Astrocyte of the cerebellum (primary cell): ENCODE data around the gene C9orf85.
"Not testable (repeated sequence)": the region's sequence is repeated elsewhere in the genome, so short reads cannot be mapped to it uniquely, and the experiment has no call there.

Experiments
- DNase-seq: peaks from one replicate; pipeline ENCODE4 v3.0.0-alpha.2; 2011; ENCODE audit warnings: low read depth
- H3K4me3 ChIP-seq: 2 replicates; pipeline ENCODE4 v1.5.1; 2011; ENCODE audit warnings: mild to moderate bottlenecking, low read depth, low read length, moderate library complexity
- CTCF ChIP-seq: IDR thresholded peaks from 2 replicates; pipeline ENCODE4 v1.5.1; 2012; ENCODE audit warnings: low read length, low read depth, moderate library complexity, mild to moderate bottlenecking; ENCODE audit errors: missing control alignments
- in situ Hi-C: cut with HindIII; loops from 2 replicates; pipeline ENCODE4 v1.10.0; 2017; ENCODE audit warnings: low sequenced_read_pairs

The C9orf85 gene

GRCh38 chr9:71955300-71955915 lies 44.0 kb downstream of the C9orf85 start:
- no peak for TF ChIP-seq CTCF
- H3K4me3 ChIP-seq = no peak overlapping the region
- in situ Hi-C loops = no loop called here
- no peak for DNase-seq

- H3K4me3 ChIP-seq = no peak overlapping the region
- no peak for DNase-seq
- in situ Hi-C loops = no loop called here
These were observed 50.9 kb downstream of the C9orf85 start for GRCh38 chr9:71962328-71962727.

GRCh38 chr9:71963471-71963996 lies 52.1 kb downstream of the C9orf85 start:
- DNase-seq, in situ Hi-C loops, H3K4me3 ChIP-seq: not testable (repeated sequence)

More at GRCh38 chr9:71962328-71962727, 50.9 kb downstream of the C9orf85 start:
- no peak for TF ChIP-seq CTCF

DNA sequence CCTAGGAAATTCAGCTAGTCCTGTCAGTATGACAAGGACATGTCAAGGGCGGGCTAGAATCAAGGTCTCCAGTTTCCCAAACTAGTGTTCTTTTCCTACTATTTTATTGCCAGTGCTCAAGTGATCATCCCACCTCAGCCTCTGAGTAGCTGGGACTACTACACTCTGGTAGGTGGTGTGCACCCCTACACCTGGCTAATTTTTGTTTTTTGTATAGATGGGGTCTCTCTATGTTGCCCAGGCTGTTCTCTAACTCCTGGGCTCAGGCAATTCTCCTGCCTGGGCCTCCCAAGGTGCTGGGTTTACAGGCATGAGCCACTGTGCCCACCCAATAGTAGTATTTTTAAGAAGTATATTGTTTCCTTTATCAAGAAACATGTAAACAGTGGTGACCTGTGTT lies 54.0 kb downstream of the C9orf85 start:
- no peak for TF ChIP-seq CTCF
- in situ Hi-C loops = no loop called here
- no peak overlapping the region for H3K4me3 ChIP-seq
- no peak for DNase-seq

- no peak for TF ChIP-seq CTCF
- no peak for DNase-seq
- no peak overlapping the region for H3K4me3 ChIP-seq
- in situ Hi-C loops = no loop called here
These were observed 55.2 kb downstream of the C9orf85 start for GRCh38 chr9:71966601-71967000.

DNA sequence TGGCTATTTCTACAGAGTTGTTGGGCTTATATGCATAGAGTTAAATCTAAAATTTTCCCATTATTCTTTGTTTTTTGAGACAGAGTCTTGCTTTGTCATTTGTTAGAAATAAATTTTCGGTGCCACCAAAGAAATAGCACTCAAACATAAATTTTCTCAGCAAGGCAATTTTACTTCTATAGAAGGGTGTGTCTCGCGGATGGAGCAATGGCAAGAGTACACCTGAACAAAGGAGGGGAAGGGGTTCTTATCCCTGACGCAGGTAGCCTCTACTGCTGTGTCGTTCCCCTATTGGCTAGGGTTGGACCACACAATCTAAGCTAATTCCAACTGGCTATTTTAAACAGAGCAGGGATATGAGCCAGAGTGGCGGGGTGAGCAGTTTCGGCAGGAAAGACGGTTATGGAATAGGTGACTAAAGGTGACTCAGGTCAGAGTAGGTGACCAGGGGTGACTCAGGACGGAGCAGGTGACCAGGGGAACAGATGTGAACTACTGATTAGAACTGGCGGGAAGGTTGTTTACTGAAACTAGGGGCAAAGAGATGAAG lies 57.2 kb downstream of the C9orf85 start:
- TF ChIP-seq CTCF = no peak
- H3K4me3 ChIP-seq = no peak overlapping the region
- in situ Hi-C loops = no loop called here
- no peak for DNase-seq

GRCh38 chr9:71975833-71976232 lies 64.4 kb downstream of the C9orf85 start:
- in situ Hi-C loops = no loop called here
- TF ChIP-seq CTCF = no peak
- no peak overlapping the region for H3K4me3 ChIP-seq
- no peak for DNase-seq
